ENCODE data around the gene LINGO1.

DNA sequence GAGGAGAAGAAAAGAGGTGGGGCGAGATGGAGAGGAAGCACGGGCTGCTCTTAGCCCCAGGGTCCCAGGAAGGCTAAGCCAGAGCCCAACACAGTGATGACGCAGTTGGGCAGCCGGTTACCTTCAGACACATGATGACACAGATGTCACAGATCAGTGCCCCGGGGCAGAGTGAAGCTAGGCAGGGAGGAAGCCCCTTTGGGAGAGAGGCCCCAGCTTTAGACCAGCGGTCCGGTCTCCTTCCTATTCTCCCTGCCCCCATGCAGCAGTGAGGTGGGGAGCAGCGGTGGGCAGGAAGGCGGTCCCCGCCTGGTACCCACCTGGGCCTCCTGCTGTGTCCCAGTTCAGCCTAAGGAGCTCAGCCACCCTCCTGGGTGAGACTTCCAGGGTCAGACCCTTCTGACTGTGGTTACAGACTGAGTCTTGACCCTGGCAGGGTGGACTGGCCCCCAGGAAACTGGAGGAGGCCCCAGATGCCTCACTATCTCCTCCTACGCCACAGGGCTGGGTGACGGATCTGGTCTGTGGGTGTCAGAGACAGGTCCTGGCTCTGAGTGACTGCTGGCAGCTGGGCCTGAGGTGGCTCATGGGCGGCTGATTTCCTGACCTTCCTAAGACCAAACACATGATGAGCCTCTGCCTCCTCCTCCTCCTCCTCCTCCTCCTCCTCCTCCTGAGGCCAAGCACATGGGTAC is 38.8 kb upstream of the LINGO1 start:
- TF ChIP-seq, protein P1, sequence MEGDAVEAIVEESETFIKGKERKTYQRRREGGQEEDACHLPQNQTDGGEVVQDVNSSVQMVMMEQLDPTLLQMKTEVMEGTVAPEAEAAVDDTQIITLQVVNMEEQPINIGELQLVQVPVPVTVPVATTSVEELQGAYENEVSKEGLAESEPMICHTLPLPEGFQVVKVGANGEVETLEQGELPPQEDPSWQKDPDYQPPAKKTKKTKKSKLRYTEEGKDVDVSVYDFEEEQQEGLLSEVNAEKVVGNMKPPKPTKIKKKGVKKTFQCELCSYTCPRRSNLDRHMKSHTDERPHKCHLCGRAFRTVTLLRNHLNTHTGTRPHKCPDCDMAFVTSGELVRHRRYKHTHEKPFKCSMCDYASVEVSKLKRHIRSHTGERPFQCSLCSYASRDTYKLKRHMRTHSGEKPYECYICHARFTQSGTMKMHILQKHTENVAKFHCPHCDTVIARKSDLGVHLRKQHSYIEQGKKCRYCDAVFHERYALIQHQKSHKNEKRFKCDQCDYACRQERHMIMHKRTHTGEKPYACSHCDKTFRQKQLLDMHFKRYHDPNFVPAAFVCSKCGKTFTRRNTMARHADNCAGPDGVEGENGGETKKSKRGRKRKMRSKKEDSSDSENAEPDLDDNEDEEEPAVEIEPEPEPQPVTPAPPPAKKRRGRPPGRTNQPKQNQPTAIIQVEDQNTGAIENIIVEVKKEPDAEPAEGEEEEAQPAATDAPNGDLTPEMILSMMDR (IDR thresholded peaks at IDR 0.05) = no peak
- TF ChIP-seq POLR2A (IDR thresholded peaks at IDR 0.05) = no peak
